Measurements from ENCODE around the gene COL5A1.

The COL5A1 gene

GRCh38 chr9:134622896-134623257 is 18.7 kb upstream of the COL5A1 start:
- H3K4me3 ChIP-seq (ENCODE audit: low read depth, low read length), result no peak overlapping the region
- no peak for DNase-seq (ENCODE audit: low read depth)
- TF ChIP-seq CTCF (IDR thresholded peaks at IDR 0.05; ENCODE audit: insufficient read depth, low read depth, low read length, missing control alignments), result no peak

GRCh38 chr9:134623258-134624066 is 18.1 kb upstream of the COL5A1 start:
- no peak for DNase-seq (ENCODE audit: low read depth)
- TF ChIP-seq CTCF (IDR thresholded peaks at IDR 0.05; ENCODE audit: insufficient read depth, low read depth, low read length, missing control alignments), result no peak
- no peak overlapping the region for H3K4me3 ChIP-seq (ENCODE audit: low read depth, low read length)

GRCh38 chr9:134624137-134624591 is 17.4 kb upstream of the COL5A1 start:
- DNase-seq (ENCODE audit: low read depth), result no peak
- H3K4me3 ChIP-seq (ENCODE audit: low read depth, low read length), result no peak overlapping the region
- TF ChIP-seq CTCF (IDR thresholded peaks at IDR 0.05; ENCODE audit: insufficient read depth, low read depth, low read length, missing control alignments), result no peak

GRCh38 chr9:134624621-134625181 is 16.9 kb upstream of the COL5A1 start:
- no peak for TF ChIP-seq CTCF (IDR thresholded peaks at IDR 0.05; ENCODE audit: insufficient read depth, low read depth, low read length, missing control alignments)
- no peak for DNase-seq (ENCODE audit: low read depth)
- no peak overlapping the region for H3K4me3 ChIP-seq (ENCODE audit: low read depth, low read length)

GRCh38 chr9:134625361-134626068 is 16.1 kb upstream of the COL5A1 start:
- H3K4me3 ChIP-seq (ENCODE audit: low read depth, low read length), result no peak overlapping the region
- no peak for DNase-seq (ENCODE audit: low read depth)
- TF ChIP-seq CTCF (IDR thresholded peaks at IDR 0.05; ENCODE audit: insufficient read depth, low read depth, low read length, missing control alignments), result no peak

- H3K4me3 ChIP-seq (ENCODE audit: low read depth, low read length), result no peak overlapping the region
- no peak for TF ChIP-seq CTCF (IDR thresholded peaks at IDR 0.05; ENCODE audit: insufficient read depth, low read depth, low read length, missing control alignments)
- no peak for DNase-seq (ENCODE audit: low read depth)
These were observed 15.6 kb upstream of the COL5A1 start for GRCh38 chr9:134626069-134626423.

Measured in GM12865 (cell line).